B cell (primary cell): ENCODE measurements around the gene NUCB1. TPM values are rescaled to one million over a fixed set of nuclear protein-coding genes. Genes with fewer than 3 reads are reported as not detected.

Experiments used
- ATAC-seq: fragments of 200-7000 bp; cut with Tn5 transposase; one replicate; pipeline ENCODE4 v1.10.0; 2021; ENCODE audit warnings: low read depth, mild to moderate bottlenecking, moderate number of reproducible peaks, moderate library complexity
- CTCF ChIA-PET: fragments of 350-600 bp; sonication (Branson Sonifier 250); formaldehyde crosslinking; loops from one replicate; lab custom pipeline; 2021; ENCODE audit warnings: antibody characterized with exemption, inconsistent platforms; lab: Charles Lee
- POLR2A ChIA-PET: fragments of 350-600 bp; sonication (Branson Sonifier 250); formaldehyde crosslinking; loops from one replicate; lab custom pipeline; 2021; ENCODE audit warnings: antibody characterized with exemption; lab: Charles Lee
- DNase-seq: peaks from one replicate; pipeline ENCODE4 v3.0.0; 2013
- H2AFZ ChIP-seq: 2 replicates; pipeline ENCODE4 v1.6.1; 2012; ENCODE audit warnings: mild to moderate bottlenecking, low read depth, low read length; ENCODE audit not compliant: insufficient read depth, poor library complexity, severe bottlenecking
- H3K27ac ChIP-seq, 2 donors: 1 replicate in 1 of 2; 2 replicates in 1 of 2; pipeline ENCODE4 v1.5.1; 2012 to 2013; ENCODE audit warnings: low read length in 2 of 2, mild to moderate bottlenecking in 2 of 2, moderate library complexity in 1 of 2
- H3K27me3 ChIP-seq, 4 experiments: fragments of 200-600 bp in 1 of 4; sonication (generic) in 1 of 4; replicated peaks in 1 of 4; 1 replicate in 2 of 4; 2 replicates in 2 of 4; pipeline versions ENCODE4 v1.6.1 to v1.7.0; 2013 to 2016; ENCODE audit warnings: low read length in 3 of 4, mild to moderate bottlenecking in 2 of 4, mixed read lengths in 1 of 4, moderate library complexity in 1 of 4; ENCODE audit not compliant: insufficient read depth in 4 of 4, control insufficient read depth in 3 of 4; ENCODE audit errors: control extremely low read depth in 1 of 4
- H3K36me3 ChIP-seq, 2 experiments: replicated peaks in 1 of 2; 1 replicate in 1 of 2; 2 replicates in 1 of 2; pipeline versions ENCODE4 v1.6.1 to v1.7.1; 2013; ENCODE audit warnings: low read length in 1 of 2; ENCODE audit not compliant: insufficient read depth in 2 of 2, control insufficient read depth in 1 of 2; ENCODE audit errors: control extremely low read depth in 1 of 2, extremely low read depth in 1 of 2
- H3K4me1 ChIP-seq, 2 donors: fragments of 200-600 bp in 1 of 2; sonication (generic) in 1 of 2; 1 replicate in 1 of 2; 2 replicates in 1 of 2; pipeline versions ENCODE4 v1.5.1 to v1.6.1; 2013 to 2017; ENCODE audit warnings: low read length in 2 of 2; ENCODE audit not compliant: control insufficient read depth in 2 of 2, insufficient read depth in 2 of 2
- H3K4me2 ChIP-seq: replicated peaks from 2 replicates; pipeline ENCODE3; 2012; ENCODE audit warnings: mild to moderate bottlenecking, low read depth, low read length; ENCODE audit not compliant: poor library complexity, severe bottlenecking
- H3K4me3 ChIP-seq, 5 experiments: fragments of 200-600 bp in 1 of 5; sonication (generic) in 1 of 5; 1 replicate in 3 of 5; 2 replicates in 2 of 5; pipeline versions ENCODE4 v1.5.1 to v1.7.0; 2011 to 2016; ENCODE audit warnings: low read length in 4 of 5, mild to moderate bottlenecking in 4 of 5, low read depth in 2 of 5, control low read depth in 1 of 5, moderate library complexity in 1 of 5; ENCODE audit not compliant: insufficient read depth in 1 of 5; ENCODE audit errors: control extremely low read depth in 1 of 5, extremely low read depth in 1 of 5
- H3K79me2 ChIP-seq: fragments of 200-600 bp; sonication (generic); one replicate; pipeline ENCODE4 v1.6.0; 2016; ENCODE audit warnings: low read length; ENCODE audit not compliant: control insufficient read depth, insufficient read depth
- H3K9ac ChIP-seq: fragments of 200-600 bp; sonication (generic); 2 replicates; pipeline ENCODE4 v1.6.1; 2017; ENCODE audit warnings: mild to moderate bottlenecking, low read length, moderate library complexity
- H3K9me3 ChIP-seq, 3 donors: one replicate each; pipeline versions ENCODE4 v1.6.1 to v1.7.1; 2013; ENCODE audit warnings: low read length in 2 of 3; ENCODE audit not compliant: control insufficient read depth in 2 of 3, insufficient read depth in 1 of 3; ENCODE audit errors: control extremely low read depth in 1 of 3
- H4K20me1 ChIP-seq: 2 replicates; pipeline ENCODE4 v1.6.0; 2012; ENCODE audit warnings: mild to moderate bottlenecking, low read length; ENCODE audit not compliant: insufficient read depth, control insufficient read depth, poor library complexity, severe bottlenecking
- H3K27ac Mint-ChIP-seq: one replicate; pipeline ENCODE4 v1.8.0; 2021; ENCODE audit warnings: mixed read lengths
- H3K27me3 Mint-ChIP-seq: one replicate; pipeline ENCODE4 v1.8.0; 2021; ENCODE audit warnings: mixed read lengths
- H3K4me1 Mint-ChIP-seq: one replicate; pipeline ENCODE4 v1.8.0; 2021; ENCODE audit warnings: mixed read lengths
- H3K4me3 Mint-ChIP-seq: one replicate; pipeline ENCODE4 v1.8.0; 2021; ENCODE audit warnings: mixed read lengths
- H3K9me3 Mint-ChIP-seq: one replicate; pipeline ENCODE4 v1.8.0; 2022; ENCODE audit warnings: mixed read lengths; ENCODE audit not compliant: insufficient read depth
- EZH2 ChIP-seq: IDR thresholded peaks from 2 replicates; pipeline ENCODE4 v1.6.1; 2012; ENCODE audit warnings: borderline replicate concordance, low read depth, mild to moderate bottlenecking, moderate library complexity, low read length; ENCODE audit not compliant: insufficient read depth, poor library complexity, severe bottlenecking
- WGBS: methylation state at CpG from one replicate; pipeline ENCODE4 v1.1.5; 2013; ENCODE audit warnings: missing lambda C conversion rate; ENCODE audit not compliant: insufficient coverage; 5-methylcytosine and 5-hydroxymethylcytosine counted together
- intact Hi-C: fragments of 100-400 bp; cut with micrococcal nuclease; formaldehyde crosslinking; loops from one replicate; pipeline ENCODE4 v1.10.0; 2022
- polyA plus RNA-seq: library from polyadenylated mRNA; depleted of rRNA; stranded (reverse); fragments of >200 nt; gene quantifications from 2 replicates; pipeline ENCODE4 v1.2.3, GENCODE V29; 2012
- total RNA-seq, 2 donors: library from RNA; stranded (reverse); fragments of 120-200 nt in 1 of 2; gene quantifications; 1 replicate in 1 of 2; 2 replicates in 1 of 2; pipeline versions ENCODE4 v1.2.3 to v1.2.4, GENCODE V29; 2013 to 2022
- TF ChIP-seq, protein P1 (sequence below): fragments of 200-600 bp; IDR thresholded peaks from one replicate; pipeline ENCODE4 v1.8.0; 2022; ENCODE audit warnings: antibody characterized with exemption, mild to moderate bottlenecking

The NUCB1 gene
- total and polyA plus RNA-seq, 2 donors (not counting 1 experiment from before 2014, with no cell fraction given) = 118 to 134 TPM

DNA sequence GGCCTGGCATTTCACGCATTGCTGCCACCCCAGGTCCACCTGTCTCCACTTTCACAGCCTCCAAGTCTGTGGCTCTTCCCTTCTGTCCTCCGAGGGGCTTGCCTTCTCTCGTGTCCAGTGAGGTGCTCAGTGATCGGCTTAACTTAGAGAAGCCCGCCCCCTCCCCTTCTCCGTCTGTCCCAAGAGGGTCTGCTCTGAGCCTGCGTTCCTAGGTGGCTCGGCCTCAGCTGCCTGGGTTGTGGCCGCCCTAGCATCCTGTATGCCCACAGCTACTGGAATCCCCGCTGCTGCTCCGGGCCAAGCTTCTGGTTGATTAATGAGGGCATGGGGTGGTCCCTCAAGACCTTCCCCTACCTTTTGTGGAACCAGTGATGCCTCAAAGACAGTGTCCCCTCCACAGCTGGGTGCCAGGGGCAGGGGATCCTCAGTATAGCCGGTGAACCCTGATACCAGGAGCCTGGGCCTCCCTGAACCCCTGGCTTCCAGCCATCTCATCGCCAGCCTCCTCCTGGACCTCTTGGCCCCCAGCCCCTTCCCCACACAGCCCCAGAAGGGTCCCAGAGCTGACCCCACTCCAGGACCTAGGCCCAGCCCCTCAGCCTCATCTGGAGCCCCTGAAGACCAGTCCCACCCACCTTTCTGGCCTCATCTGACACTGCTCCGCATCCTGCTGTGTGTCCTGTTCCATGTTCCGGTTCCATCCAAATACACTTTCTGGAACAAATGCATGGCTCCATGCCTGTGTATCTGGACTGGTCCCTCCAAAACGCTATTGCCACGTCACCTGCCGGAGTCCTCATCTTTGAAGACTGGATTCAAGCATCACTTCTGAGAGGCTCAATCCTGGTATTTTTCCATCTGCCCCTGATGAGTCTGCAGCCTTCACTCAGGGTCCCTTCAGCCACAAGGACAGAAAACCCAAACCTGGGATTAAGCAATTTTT lies 22.7 kb downstream of the NUCB1 start:
- Mint-ChIP-seq H3K9me3 (no peaks in the 10 kb centered on the region), H3K4me3 (no peak overlapping the region), H3K27ac (no peak overlapping the region), H3K4me1 (peaks cover 10% of the 10 kb centered on the region), H3K27me3 (no peaks in the 10 kb centered on the region)
- H3K4me3 ChIP-seq = no peak overlapping the region
- peaks cover 4 to 5% of the 10 kb centered on the region in 2 donors for H3K4me1 ChIP-seq
- CTCF ChIA-PET = no interaction called here
- POLR2A ChIA-PET = interaction anchor here (0.7 kb wide), 1 partner anchor 33 kb away, joined by 3 read pairs; no protein-coding TSS in a partner anchor
- no peak overlapping the region for H2AFZ ChIP-seq
- intact Hi-C loops = no loop called here
- 95% methylated on average over 17 of the region's 18 CpGs for WGBS
- H3K9me3 ChIP-seq = no peaks in the 10 kb centered on the region
- ATAC-seq = no peak
- H3K9ac ChIP-seq = no peak overlapping the region
- peaks cover 0 to 32% of the 10 kb centered on the region in 2 experiments for H3K36me3 ChIP-seq
- DNase-seq = no peak
- no peaks in the 10 kb centered on the region for H3K79me2 ChIP-seq
- H3K27me3 ChIP-seq = no peaks in the 10 kb centered on the region
- no peak overlapping the region for H3K4me2 ChIP-seq
- H3K27ac ChIP-seq = no peak overlapping the region
- TF ChIP-seq, protein P1, sequence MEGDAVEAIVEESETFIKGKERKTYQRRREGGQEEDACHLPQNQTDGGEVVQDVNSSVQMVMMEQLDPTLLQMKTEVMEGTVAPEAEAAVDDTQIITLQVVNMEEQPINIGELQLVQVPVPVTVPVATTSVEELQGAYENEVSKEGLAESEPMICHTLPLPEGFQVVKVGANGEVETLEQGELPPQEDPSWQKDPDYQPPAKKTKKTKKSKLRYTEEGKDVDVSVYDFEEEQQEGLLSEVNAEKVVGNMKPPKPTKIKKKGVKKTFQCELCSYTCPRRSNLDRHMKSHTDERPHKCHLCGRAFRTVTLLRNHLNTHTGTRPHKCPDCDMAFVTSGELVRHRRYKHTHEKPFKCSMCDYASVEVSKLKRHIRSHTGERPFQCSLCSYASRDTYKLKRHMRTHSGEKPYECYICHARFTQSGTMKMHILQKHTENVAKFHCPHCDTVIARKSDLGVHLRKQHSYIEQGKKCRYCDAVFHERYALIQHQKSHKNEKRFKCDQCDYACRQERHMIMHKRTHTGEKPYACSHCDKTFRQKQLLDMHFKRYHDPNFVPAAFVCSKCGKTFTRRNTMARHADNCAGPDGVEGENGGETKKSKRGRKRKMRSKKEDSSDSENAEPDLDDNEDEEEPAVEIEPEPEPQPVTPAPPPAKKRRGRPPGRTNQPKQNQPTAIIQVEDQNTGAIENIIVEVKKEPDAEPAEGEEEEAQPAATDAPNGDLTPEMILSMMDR = no peak
- no peak for TF ChIP-seq EZH2
- no peaks in the 10 kb centered on the region for H4K20me1 ChIP-seq

DNA sequence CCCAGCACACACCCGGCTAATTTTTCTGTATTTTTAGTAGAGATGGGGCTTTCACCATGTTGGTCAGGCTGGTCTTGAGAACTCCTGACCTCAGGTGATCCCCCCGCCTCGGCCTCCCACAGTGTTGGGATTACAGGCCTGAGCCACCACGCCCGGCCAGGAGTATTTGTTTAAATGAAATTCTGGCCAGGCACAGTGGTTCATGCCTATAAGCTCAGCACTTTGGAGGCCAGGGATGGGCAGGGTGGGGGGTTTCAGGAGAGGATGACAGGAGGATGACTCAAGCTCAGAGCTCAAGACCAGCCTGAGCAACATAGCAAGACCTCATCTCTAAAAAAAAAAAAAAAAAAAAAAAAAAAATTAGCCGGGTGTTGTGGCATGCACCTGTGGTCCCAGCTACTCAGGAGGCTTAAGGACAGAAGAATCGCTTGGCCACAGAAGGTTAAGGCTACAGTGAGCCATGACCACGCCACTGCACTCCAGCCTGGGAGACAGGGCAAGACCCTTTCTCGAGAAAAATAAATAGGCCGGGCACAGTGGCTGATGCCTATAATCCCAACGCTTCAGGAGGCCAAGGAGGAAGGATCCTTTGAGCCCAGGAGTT lies 25.2 kb downstream of the NUCB1 start:
- TF ChIP-seq, protein P1 = no peak
- TF ChIP-seq EZH2 = no peak
- H3K27me3 Mint-ChIP-seq = no peaks in the 10 kb centered on the region
- Histone ChIP-seq H3K4me3 (no peak overlapping the region), H3K9ac (no peak overlapping the region), H3K27me3 (no peaks in the 10 kb centered on the region), H3K27ac (no peak overlapping the region), H3K79me2 (no peaks in the 10 kb centered on the region), H3K4me2 (no peak overlapping the region), H3K9me3 (no peaks in the 10 kb centered on the region), H3K4me1 (no peaks in the 10 kb centered on the region), H2AFZ (no peak overlapping the region), H4K20me1 (no peaks in the 10 kb centered on the region), H3K36me3 (peaks cover 0 to 21% of the 10 kb centered on the region in 2 experiments)
- no peak overlapping the region for H3K27ac Mint-ChIP-seq
- no peak for ATAC-seq
- no peaks in the 10 kb centered on the region for H3K4me1 Mint-ChIP-seq
- ChIA-PET POLR2A (no interaction called here), CTCF (no interaction called here)
- no peak for DNase-seq
- H3K4me3 Mint-ChIP-seq = no peak overlapping the region
- WGBS = 95% methylated on average over 10 of the region's 11 CpGs
- intact Hi-C loops = no loop called here
- no peaks in the 10 kb centered on the region for H3K9me3 Mint-ChIP-seq
